HepG2 (cell line): ENCODE results near the gene SPRR5.

ENCODE experiments used
- CC2D1A ChIP-seq: sonication (generic); formaldehyde crosslinking; IDR thresholded peaks from 2 replicates; pipeline ENCODE4 v1.8.1; 2023; ENCODE audit warnings: mild to moderate bottlenecking, missing genetic modification reagents
- CEBPB ChIP-seq: IDR thresholded peaks from 2 replicates; pipeline ENCODE4 v1.6.1; 2011; ENCODE audit warnings: low read depth, low read length, improper control_type of control experiment, borderline replicate concordance
- HDAC2 ChIP-seq: sonication (generic); formaldehyde crosslinking; IDR thresholded peaks from 2 replicates; pipeline ENCODE4 v1.4.0; 2020; ENCODE audit warnings: missing genetic modification reagents
- ZNF713 ChIP-seq: sonication (generic); formaldehyde crosslinking; IDR thresholded peaks from 2 replicates; pipeline ENCODE4 v1.4.0; 2020; ENCODE audit warnings: mild to moderate bottlenecking, missing genetic modification reagents
- TF ChIP-seq, protein P1 (sequence below): sonication (generic); formaldehyde crosslinking; IDR thresholded peaks from 2 replicates; pipeline ENCODE4 v1.5.0; 2020; ENCODE audit warnings: mild to moderate bottlenecking, missing genetic modification reagents, moderate library complexity
- TF ChIP-seq, protein P2 (sequence below): sonication (generic); formaldehyde crosslinking; IDR thresholded peaks from 2 replicates; pipeline ENCODE4 v1.5.0; 2020; ENCODE audit warnings: mild to moderate bottlenecking, missing genetic modification reagents, borderline replicate concordance

DNA sequence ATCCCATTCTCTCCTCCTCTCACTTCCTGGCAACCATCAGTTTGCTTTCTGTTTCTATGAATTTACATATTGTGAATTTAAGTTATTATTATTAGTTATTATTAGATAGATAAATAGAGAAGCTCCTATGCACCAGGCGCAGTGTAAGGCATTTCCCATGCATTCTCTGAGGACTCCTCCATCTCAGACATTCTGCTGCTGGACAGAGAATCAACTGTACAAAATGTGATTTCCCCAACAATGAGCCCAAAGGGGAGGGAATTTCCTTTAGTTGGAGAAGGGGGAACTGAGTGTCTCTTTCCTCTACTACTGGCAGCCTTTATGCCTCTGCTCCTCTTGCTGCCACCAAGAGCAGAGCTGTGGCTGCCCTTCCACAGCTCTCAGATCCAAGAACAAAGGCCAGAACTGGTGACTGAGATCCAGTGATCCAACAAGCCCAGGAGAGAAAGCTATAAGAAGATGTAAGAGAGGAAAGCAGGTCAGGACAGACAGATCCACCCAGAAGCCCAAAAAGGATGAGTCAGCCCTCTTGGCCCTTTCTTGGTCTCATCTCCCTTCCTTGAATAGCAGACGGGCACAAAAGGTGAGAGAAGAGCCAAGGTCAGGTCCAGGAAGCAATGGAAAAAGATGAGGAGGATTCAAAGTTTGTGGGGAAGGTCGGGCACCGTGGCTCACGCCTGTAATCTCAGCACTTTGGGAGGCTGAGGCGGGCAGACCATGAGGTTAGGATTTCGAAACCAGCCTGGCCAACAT, 42.1 kb upstream of the SPRR5 start:
- TF ChIP-seq ZNF713 (CRISPR knock-in tag) (no peak), HDAC2 (CRISPR knock-in tag) (no peak), CC2D1A (CRISPR knock-in tag) (no peak), CEBPB (no peak)
- TF ChIP-seq, protein P1, sequence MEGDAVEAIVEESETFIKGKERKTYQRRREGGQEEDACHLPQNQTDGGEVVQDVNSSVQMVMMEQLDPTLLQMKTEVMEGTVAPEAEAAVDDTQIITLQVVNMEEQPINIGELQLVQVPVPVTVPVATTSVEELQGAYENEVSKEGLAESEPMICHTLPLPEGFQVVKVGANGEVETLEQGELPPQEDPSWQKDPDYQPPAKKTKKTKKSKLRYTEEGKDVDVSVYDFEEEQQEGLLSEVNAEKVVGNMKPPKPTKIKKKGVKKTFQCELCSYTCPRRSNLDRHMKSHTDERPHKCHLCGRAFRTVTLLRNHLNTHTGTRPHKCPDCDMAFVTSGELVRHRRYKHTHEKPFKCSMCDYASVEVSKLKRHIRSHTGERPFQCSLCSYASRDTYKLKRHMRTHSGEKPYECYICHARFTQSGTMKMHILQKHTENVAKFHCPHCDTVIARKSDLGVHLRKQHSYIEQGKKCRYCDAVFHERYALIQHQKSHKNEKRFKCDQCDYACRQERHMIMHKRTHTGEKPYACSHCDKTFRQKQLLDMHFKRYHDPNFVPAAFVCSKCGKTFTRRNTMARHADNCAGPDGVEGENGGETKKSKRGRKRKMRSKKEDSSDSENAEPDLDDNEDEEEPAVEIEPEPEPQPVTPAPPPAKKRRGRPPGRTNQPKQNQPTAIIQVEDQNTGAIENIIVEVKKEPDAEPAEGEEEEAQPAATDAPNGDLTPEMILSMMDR: no peak
- TF ChIP-seq, protein P2, sequence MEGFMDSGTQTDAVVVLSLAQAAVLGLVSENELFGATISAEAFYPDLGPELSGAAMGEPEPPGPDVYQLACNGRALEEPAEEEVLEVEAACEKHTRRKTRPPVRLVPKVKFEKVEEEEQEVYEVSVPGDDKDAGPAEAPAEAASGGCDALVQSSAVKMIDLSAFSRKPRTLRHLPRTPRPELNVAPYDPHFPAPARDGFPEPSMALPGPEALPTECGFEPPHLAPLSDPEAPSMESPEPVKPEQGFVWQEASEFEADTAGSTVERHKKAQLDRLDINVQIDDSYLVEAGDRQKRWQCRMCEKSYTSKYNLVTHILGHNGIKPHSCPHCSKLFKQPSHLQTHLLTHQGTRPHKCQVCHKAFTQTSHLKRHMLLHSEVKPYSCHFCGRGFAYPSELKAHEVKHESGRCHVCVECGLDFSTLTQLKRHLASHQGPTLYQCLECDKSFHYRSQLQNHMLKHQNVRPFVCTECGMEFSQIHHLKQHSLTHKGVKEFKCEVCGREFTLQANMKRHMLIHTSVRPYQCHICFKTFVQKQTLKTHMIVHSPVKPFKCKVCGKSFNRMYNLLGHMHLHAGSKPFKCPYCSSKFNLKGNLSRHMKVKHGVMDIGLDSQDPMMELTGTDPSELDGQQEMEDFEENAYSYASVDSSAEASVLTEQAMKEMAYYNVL (CRISPR knock-in tag): no peak
